ENCODE data around the gene TMEM11.

GRCh38 chr17:21211825-21212479, 2.0 kb downstream of the TMEM11 start:
- TF ChIP-seq CTCF (IDR thresholded peaks at IDR 0.05) (no peak), POLR2A (IDR thresholded peaks at IDR 0.05) (no peak), POLR2AphosphoS5 (IDR thresholded peaks at IDR 0.05) (no peak)
